ENCODE data around the gene LNPEP. TPM values are rescaled to one million over a fixed set of nuclear protein-coding genes. Genes with fewer than 3 reads are reported as not detected.
"Not testable (repeated sequence)": the region's sequence is repeated elsewhere in the genome, so short reads cannot be mapped to it uniquely, and the experiment has no call there.

The LNPEP gene
- total RNA-seq, 1 donor from 2014 or later, result 28.0 TPM

DNA sequence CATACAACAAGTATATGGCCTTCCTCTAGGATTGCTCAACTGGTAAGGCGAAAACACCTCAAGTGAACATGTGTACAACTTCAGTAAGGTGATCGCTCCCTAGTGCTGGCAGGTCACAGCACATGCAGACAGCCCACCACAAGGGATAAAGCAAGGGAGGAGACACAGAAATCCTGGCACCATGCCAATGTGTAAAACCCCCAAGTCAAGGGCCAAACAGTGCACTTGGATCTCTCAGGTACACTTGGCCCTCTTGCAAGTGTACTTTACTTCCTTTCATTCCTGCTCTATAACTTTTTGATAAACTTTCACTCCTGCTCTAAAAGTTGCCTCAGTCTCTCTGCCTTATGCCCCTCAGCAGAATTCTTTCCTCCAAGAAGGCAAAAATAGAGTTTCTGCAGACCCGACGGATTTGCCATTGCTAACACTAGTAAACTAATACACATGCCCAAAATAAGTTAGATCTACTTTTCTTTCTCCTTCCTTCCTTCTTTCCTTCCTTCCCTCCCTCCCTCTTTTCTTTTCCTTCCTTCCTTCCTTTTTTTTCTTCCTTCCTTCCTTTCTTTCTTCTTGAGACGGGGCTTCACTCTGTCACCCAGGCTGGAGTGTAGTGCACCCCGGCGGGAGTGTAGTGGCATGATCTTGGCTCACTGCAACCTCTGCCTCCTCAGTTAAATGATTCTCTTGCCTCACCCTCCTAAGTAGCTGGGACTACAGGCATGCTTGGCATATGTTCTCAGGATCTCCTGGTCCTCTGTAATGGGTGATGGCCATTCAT, 6.8 kb upstream of the LNPEP start:
- no peak for DNase-seq (ENCODE audit: extremely low read depth, low read depth, low spot score)

DNA sequence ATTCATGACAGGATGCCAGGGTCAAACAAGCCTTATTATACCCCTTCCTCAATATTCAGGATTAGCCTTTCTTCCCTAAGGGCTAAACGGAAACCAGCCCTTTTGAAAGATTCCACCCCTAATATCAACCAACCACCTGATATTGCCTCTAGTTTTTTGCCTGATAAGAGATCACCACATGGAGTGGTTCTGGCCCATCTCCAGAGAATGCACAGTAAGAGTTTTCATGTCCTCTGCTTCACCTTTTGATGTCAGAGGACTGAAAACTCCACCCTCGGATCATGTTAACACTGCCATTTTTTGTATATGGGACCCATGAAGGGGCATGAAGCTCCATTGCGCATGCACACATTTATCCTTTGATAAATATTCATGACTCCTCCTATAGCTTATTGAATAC, 5.8 kb upstream of the LNPEP start:
- no peak for DNase-seq (ENCODE audit: extremely low read depth, low read depth, low spot score)

DNA sequence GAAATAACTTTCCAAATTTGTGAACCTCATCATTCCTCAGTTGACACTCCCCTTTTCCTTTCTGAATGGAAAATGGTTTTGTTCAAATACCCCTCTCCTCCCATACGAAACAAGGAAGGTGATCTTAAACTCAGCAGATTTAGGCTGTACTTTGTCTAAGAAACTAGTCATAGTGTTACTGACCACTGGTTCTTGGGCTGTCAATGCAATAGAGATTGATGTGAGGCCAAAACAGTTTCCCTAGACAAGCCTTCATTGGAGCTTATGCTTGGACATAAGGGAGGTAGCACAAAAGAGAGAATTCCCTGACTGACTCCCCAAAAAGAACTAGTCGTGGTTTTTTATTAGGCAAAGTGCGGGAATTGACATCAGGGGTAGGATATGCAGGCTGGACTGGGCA, 5.3 kb upstream of the LNPEP start:
- DNase-seq (ENCODE audit: extremely low read depth, low read depth, low spot score), result no peak

DNA sequence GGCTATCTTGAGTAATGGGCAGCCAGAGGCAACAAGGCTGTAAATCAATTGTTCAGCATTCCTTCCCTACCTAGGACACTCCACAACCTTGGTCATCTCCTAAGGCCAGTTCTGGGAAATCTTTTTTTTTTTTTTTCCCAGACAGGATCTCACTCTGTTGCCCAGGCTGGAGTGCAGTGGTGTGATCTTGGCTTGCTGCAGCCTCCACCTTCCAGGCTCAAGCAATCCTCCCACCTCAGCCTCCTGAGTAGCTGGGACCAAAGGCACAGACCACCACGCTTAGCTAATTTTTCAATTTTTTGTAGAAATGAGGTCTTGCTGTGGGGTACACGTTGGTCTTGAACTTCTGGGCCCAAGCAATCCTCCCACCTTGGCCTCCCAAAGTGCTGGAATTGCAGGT, 4.8 kb upstream of the LNPEP start:
- DNase-seq (ENCODE audit: extremely low read depth, low read depth, low spot score), result not testable (repeated sequence)

DNA sequence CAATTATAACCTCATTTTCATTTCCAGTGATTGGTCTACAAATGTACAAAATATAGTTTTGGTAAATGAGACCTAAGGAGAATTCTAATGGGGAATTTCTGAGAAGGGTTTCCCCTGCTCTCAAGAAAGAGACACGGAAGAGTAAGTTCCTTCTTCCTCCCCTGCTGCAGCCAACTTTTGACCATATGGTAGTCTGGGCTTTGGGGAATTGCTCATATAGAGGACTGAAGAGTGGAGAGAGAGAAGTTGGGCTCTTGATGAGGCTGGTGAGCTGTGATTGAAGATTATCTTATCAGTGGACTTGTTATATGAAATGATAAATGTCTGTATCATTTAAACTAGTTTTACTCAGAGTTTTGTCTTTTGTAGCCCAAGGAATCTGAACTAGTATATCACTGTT, 4.3 kb upstream of the LNPEP start:
- no peak for DNase-seq (ENCODE audit: extremely low read depth, low read depth, low spot score)

DNA sequence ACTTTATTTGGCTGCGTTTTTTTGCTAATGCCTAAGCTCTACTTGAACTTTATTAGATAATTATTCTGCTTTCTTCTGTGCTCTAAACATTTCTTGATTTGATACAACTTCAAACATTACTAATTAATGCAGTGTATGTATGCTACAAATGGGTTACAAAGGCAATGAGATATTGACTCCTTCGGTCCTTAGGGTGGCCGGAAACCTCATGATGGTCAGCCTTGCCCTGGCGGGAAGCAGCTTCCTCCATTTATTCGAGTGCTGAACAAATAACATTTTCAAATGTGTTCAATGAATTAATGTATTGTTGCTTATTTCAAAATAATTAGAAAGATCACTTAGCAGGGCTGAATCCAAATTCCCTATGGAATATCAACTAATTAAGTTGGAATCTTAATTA, 3.9 kb upstream of the LNPEP start:
- no peak for DNase-seq (ENCODE audit: extremely low read depth, low read depth, low spot score)

DNA sequence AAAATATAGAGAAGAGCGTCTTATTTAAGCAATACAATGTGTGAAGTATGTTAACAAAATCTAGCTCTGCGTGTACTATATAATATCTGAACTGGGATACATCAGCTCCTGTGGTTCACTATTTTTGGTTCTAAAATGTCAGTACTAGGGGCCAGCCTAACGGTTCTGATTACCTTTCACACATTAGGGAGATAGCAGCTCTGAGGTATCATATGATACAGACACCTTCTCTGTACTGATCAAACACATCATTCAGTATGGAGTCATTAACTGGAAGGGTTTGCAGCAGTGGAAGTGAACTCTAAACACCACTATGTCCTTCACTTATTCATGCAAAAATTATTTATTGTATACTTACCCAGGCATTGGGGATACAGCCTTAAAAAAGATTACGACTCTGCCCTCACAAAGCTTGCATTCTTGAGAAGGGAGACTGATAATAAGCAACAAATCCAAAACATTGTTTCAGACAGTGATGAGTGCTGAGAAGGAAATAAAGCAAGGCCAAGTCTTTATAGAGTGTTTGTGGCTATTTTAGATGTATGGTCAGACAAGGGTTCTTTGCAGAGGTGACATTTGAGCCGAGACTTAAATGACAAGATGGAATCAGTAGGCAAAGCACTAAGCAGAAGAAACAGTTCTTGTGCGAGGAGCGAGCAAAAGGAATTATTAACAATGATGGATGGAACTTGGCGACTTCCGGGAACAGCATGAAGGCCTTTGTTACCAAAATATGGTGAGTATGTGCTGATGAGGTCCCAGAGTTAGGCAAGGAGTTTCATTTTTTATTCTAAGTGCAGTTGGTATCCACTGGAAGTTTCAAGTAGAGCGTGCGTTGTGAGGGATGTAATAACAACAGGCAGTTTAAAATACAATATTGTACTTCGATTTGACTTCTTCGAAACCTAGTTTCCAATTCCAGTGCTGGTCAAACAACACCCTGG, 1.8 kb upstream of the LNPEP start:
- DNase-seq (ENCODE audit: extremely low read depth, low read depth, low spot score), result no peak

DNA sequence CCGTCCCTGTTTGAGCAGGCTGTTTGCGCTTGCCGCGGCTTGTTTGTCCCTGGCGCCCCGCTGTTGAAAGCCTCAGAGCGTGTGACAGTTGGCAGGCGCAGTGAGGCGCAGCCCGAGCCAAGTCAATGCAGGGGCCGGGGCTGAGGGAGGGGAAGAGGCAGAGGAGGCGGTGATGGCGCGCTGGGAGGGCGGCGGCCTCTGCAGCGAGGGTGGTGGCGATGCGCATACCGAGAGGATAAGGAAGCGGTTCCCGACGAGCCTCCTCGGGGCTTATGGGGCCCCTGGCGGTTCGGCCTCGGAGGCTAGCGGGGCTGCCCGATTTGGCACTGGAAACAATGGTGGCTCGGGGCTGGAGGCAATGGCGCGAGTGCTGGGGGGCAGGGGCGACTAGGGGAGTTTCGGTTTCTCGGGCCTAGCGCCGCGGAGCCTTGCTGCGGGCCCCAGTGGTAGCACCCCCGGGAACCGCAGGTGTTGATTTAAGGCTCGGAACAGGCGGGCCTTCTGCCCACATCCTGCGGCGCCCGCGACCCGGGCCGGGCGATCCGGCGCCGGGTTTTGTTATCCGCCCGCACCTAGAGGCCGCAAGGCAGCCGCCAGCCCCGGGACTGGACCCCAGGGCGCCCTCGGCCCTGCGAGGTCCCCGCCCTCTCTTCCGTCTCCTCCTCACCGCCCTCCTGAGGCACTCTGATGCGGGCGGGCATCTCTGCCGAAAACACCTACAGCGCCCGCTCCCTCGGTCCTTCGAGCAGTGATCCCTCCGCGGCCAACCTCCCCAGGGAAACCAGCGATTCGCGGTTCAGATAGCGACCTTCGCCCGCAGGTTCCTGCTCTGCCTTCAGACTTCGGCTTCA, 947 bp upstream of the LNPEP start:
- peak; percentile 41 for DNase-seq (ENCODE audit: extremely low read depth, low read depth, low spot score)

DNA sequence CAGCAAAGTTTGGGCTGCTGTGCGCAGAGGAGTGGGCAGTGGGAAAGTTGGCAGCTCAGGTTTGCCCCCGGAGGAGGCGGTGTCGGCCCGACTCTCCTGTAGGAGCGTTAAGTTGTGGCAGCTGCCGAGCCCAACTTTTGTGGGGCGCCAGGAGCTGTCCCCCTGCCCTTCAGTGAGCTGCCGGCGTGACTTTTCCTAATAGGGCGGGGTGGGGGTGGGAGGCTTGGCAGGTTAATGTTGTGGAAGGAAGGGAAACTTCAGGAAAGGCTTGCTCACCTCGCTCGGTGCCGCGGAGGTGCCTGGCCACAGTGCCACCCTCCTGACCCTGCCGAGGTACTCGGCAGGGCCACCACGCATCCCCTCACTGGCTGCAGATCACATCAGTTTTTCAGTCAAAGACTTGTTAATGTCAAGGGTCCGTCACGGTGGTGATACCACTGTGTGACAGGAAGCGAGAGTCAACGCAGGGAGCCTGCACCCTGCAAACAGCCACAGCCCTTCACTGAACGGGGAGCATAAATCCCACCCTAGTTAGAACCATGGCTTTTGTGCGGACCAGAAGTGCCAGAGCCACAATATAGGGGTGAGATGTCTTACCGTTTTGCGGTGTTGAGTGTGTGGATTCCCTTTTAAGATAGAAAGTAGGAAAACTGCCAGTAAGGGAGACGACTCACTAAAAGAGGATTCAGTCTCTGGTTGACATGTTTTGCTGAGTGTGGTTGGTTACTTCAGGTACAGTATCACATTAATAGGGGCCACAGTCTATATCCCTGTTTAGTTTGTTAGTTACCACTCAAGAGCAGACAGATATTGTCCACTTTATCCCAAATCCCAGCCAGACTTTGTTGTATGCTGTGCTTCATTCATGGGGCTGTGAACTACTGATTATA, 796 bp downstream of the LNPEP start:
- no peak for DNase-seq (ENCODE audit: extremely low read depth, low read depth, low spot score)

DNA sequence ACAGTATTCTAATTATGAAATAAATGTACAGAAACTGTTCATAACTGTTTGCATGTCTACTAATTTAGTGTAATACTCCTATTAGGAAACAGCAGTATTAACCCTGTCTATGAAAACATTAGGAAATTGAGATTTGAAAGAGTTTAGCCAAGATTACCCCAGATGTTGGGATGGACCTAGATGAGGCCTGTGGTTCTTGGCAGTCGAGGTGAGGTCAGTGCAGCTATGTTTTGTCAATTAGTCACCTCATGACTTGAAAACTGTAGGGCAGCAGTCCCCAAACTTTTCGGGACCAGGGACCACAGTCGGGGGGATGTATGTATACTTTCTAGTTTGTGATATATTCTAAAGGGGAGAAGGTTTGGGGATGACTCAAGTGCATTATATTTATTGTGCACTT, 4.7 kb downstream of the LNPEP start:
- DNase-seq (ENCODE audit: extremely low read depth, low read depth, low spot score), result no peak

DNA sequence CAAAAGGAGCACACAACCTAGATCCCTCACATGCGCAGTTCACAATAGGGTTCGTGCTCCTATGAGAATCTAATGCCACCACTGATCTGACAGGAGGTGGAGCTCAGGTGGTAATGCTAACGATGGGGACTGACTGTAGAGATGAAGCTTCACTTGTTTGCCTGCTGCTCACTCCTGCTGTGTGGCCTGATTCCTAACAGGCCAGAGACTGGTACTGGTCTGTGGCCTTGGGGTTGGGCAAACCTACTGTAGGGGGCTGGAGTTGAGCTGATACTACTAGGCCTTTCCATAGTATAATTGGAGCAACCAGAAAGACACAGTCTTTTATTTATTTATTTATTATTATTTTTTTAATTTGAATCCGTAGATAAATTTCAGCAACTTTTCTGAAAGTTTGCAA, 5.3 kb downstream of the LNPEP start:
- DNase-seq (ENCODE audit: extremely low read depth, low read depth, low spot score), result no peak

DNA sequence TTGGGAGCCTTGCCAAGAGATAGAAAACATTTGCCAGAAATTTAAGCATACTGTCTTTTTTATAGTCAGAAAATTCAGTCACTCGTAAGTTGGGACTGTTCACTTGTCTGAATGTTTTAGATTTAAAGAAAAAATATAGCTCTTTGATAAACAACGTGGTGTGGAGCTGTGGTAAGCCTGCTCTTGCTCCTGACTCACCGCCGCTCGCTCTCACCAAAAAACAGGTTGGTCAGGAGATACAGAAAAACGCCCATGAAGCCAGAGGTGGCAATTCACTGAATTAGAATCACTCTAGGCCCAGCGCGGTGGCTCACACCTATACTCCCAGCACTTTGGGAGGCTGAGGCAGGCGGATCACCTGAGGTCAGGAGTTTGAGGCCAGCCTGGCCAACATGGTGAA, 6.2 kb downstream of the LNPEP start:
- DNase-seq (ENCODE audit: extremely low read depth, low read depth, low spot score), result no peak

DNA sequence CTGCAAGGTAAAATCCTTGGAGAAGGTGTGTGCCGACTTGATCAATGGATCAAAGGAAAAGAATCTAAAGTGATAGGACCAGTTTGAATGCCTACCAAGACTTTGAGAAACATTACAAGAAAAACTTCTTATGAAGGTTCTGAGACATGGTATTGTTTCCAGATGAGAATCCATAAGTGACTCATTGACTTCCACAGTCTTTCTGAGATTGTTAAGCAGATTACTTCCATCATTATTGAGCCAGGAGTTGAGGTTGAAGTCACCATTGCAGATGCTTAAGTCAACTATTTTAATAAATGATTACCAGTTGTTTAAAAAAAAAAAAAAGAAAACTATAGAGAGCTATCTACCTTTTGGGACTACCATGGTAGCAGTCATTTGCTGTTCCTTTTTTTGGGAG, 7.0 kb downstream of the LNPEP start:
- DNase-seq (ENCODE audit: extremely low read depth, low read depth, low spot score), result no peak

DNA sequence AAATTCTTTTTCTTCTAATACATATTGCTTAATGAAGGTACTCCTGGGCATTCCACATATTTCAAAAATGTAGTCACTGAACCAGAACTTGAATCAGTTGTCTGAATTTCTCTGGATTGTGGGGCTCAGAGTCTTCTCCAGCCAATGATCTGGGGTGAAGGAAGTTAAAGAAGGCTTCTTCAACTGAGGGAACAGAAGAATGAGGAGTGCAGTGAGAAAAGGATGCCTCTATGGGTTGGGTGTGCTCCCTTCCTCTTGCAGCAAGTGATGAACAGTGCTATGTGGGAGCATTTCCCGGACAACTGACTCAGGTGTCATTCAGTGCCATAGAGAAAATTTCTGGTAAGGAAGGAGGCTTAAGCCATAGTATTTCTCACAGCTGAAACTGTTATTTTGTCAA, 7.9 kb downstream of the LNPEP start:
- no peak for DNase-seq (ENCODE audit: extremely low read depth, low read depth, low spot score)

DNA sequence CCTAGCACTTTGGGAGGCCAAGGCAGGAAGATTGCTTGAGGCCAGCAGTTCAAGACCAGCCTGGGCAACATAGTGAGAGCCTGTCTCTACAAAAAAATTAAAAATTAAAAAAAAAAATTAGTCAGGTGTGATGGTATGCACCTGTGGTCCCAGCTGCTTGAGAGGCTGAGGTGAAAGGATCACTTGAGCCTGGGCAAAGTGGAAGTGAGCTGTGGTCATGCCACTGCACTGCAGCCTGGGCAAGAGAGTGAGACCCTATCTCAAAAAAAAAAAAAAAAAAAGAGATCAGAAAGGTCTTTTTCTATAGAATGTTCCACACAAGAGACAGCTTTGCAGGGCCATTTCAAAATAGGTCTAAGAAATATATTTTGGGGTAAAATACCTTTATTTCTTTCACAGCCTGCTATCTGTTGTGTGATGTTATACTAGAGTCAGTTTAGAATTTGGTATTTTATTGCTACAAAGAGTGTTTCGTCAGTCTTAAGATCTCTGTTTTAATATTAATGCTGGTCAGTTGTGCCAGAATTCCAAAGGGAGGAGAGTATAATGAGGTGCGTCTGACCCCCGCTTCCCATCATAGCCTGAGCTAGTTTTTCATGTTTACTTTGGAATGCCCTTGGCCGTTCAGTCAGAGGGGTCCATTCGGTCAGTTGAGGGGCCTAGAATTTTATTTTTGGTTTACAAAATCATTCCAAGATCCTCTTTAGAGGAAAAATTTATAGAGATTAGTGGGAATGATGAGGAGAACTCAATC, 9.4 kb downstream of the LNPEP start:
- DNase-seq (ENCODE audit: extremely low read depth, low read depth, low spot score), result no peak

DNA sequence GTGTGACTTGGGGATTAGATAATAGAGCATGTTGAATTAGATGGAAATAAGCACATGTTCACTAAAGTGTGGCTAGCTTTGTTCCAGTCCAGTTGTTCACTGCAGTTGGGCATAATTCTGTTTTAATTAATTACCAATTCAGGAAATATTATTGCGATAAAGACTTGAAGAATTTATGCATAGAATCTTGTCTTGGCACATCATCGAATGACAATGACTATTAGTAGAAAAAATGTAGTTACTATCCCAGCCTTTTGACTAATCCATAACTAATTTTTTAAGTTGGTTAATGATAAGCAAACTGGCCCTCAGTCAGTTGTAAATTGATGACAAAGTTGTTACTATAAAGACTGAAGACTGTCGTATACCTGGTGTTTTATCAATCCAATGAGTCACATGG, 10.5 kb downstream of the LNPEP start:
- DNase-seq (ENCODE audit: extremely low read depth, low read depth, low spot score), result no peak

DNA sequence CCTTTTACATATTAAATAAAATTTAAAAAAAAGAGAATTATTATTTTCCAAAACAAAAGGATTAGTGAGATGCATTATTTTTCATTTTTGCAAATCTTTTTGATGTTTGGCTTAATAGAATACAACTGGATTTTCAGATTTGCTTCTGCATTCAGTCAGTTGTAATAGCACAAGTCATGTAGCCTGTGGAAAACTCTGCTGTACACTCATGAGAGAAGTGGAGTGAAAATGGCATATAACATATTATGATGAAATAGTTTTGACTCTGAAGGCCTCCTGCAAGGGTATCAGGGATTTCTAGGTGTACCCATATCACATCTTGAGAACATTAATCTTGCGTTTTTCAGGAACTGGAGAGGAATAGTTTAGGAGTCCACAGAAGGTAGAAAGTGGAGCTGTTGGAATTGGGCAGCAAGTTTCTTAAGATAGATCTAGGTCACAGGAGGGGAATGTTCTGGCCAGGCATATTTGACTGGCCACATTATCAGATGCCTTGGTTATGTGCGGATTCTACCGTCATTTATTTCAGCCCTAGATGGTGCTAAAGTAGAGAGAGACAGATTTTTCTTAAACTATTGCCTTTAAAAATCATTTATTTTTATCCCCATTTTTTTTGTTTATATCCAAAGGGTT, 16.4 kb downstream of the LNPEP start:
- DNase-seq (ENCODE audit: extremely low read depth, low read depth, low spot score), result no peak

DNA sequence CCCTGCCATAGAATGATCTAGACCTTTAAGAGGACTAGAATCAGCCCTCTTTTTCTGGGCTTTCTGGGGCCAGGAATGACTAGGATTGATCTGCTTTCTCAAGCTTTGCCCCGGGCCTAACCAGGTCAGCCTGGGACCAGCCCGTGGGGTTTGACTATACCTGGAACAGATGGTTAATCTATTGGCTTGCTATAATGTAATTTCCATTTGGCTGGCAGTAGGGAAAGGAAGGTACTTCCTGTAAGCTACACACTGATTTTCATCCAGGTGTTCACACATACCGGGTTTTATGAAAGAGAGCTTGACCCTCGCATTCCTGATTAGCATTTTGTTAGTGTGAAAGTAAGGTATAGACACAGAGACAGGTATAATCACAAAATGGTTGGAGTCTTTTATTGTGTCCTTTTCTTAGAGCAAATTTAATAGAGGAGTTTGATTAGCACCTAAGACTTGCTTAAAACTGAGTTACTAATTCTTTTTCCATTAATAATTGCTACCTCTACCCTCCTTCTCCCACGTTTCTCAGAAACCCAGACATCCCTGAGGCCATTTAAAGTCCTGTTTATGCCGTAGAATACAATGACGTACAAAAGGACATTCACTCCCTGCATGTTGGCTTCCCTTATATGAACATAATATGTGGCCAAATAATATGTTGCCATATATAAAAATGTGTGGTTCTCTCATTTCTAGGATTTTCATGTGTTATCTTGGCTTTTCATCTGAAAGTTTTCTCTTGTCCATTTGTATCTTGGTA, 17.3 kb downstream of the LNPEP start:
- no peak for DNase-seq (ENCODE audit: extremely low read depth, low read depth, low spot score)

Data from glomerular endothelial cell (primary cell).